Body of pancreas (tissue), 4 donors: ENCODE data around the gene CA12.

ENCODE experiments used
- POLR2A ChIP-seq, 3 donors: fragments of 450-650 bp; IDR thresholded peaks; one replicate each; pipeline ENCODE4 v1.6.1; 2016; ENCODE audit warnings: antibody characterized with exemption in 3 of 3, mild to moderate bottlenecking in 2 of 3
- TF ChIP-seq, protein P1 (sequence below), 7 experiments: fragments of 450-650 bp in 4 of 7; fragments of 200-600 bp in 3 of 7; sonication (generic) in 3 of 7; IDR thresholded peaks; one replicate each; pipeline ENCODE4 v1.5.1; 2016 to 2019; ENCODE audit warnings: antibody characterized with exemption in 7 of 7

DNA sequence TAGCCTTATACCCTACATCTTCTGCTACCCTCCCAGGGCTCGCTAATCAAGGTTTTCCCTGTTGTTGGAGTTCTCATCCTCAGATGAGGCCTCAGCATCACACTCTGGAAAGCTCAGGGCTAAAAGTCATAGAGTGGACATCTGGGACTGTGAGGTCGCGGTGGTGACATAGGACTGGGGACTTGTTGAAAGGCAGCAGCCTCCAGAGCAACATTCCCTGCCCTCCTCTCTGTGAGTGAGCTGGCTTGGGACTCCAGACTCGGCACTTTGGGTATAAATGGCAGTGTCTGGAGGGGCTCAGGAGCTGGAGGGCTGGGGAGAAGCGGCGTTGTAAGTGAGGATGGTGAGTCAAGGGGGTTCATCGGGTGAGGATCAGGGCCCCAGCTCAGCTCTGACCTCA, 2.7 kb downstream of the CA12 start:
- TF ChIP-seq, protein P1, sequence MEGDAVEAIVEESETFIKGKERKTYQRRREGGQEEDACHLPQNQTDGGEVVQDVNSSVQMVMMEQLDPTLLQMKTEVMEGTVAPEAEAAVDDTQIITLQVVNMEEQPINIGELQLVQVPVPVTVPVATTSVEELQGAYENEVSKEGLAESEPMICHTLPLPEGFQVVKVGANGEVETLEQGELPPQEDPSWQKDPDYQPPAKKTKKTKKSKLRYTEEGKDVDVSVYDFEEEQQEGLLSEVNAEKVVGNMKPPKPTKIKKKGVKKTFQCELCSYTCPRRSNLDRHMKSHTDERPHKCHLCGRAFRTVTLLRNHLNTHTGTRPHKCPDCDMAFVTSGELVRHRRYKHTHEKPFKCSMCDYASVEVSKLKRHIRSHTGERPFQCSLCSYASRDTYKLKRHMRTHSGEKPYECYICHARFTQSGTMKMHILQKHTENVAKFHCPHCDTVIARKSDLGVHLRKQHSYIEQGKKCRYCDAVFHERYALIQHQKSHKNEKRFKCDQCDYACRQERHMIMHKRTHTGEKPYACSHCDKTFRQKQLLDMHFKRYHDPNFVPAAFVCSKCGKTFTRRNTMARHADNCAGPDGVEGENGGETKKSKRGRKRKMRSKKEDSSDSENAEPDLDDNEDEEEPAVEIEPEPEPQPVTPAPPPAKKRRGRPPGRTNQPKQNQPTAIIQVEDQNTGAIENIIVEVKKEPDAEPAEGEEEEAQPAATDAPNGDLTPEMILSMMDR (IDR thresholded peaks at IDR 0.05) = no peak
- no peak for TF ChIP-seq POLR2A (IDR thresholded peaks at IDR 0.05)
